ENCODE data around the gene CPAMD8. TPM values are rescaled to one million over a fixed set of nuclear protein-coding genes. Genes with fewer than 3 reads are reported as not detected.

Gene CPAMD8
- total and polyA plus RNA-seq, 10 of the 15 experiments (the other 5 are each of a cell fraction or from before 2014, with no cell fraction given): 0.12 to 0.97 (median 0.25) TPM; not detected in 3

- Histone ChIP-seq H4K20me1 (ENCODE audit: control insufficient read depth, insufficient read depth) (no peaks in the 10 kb centered on the region), H3K9me3 (replicated peaks; ENCODE audit: control insufficient read depth, insufficient read depth, low read length) (no peaks in the 10 kb centered on the region; the same call in 2 of the 3 replicates), H3K4me1 (ENCODE audit: control insufficient read depth, insufficient read depth, low read length) (no peaks in the 10 kb centered on the region), H3K27ac (ENCODE audit: control insufficient read depth, insufficient read depth) (no peak overlapping the region), H3K36me3 (ENCODE audit: control insufficient read depth in 2 of 2, insufficient read depth in 2 of 2, low read length in 1 of 2) (no peaks in the 10 kb centered on the region), H3K27me3 (replicated peaks in 1 of 2; ENCODE audit: control insufficient read depth in 2 of 2, insufficient read depth in 2 of 2, low read length in 1 of 2) (no peaks in the 10 kb centered on the region), H3K79me2 (ENCODE audit: control insufficient read depth, insufficient read depth, low read length) (no peaks in the 10 kb centered on the region), H2AFZ (ENCODE audit: control insufficient read depth, low read depth, low read length) (no peak overlapping the region), H3K9ac (ENCODE audit: control insufficient read depth, insufficient read depth, low read length) (no peak overlapping the region), H3K4me2 (ENCODE audit: control insufficient read depth, insufficient read depth) (no peak overlapping the region), H3K4me3 (no peak overlapping the region)
- FAIRE-seq (no peak), ATAC-seq (no peak), DNase-seq (ENCODE audit: low read depth, low spot score) (no peak)
- RAD21 ChIA-PET (ENCODE audit: unreplicated experiment): no interaction called here
- in situ Hi-C loops (cut with MboI): no loop called here
- POLR2A ChIA-PET: no interaction called here
- TF ChIP-seq KAT2A (conservative IDR thresholded peaks at IDR 0.05; ENCODE audit: control insufficient read depth, low read depth, low read length) (no peak), ESRRA (IDR thresholded peaks at IDR 0.05; ENCODE audit: low read length) (no peak), ZNF217 (IDR thresholded peaks at IDR 0.05) (no peak), NFXL1 (IDR thresholded peaks at IDR 0.05; ENCODE audit: borderline replicate concordance) (no peak), EP300 (IDR thresholded peaks at IDR 0.05; ENCODE audit: borderline replicate concordance in 1 of 2, control insufficient read depth in 1 of 2, low read depth in 2 of 2, low read length in 2 of 2) (no peak), CEBPB (IDR thresholded peaks at IDR 0.05; ENCODE audit: borderline replicate concordance in 1 of 2, low read depth in 2 of 2, low read length in 2 of 2) (no peak), RBBP5 (conservative IDR thresholded peaks at IDR 0.05) (no peak), POLR2AphosphoS2 (IDR thresholded peaks at IDR 0.05; ENCODE audit: low read depth, low read length) (no peak), BACH1 (IDR thresholded peaks at IDR 0.05; ENCODE audit: borderline replicate concordance) (no peak), MXI1 (IDR thresholded peaks at IDR 0.05; ENCODE audit: low read depth, low read length) (no peak), E2F4 (IDR thresholded peaks at IDR 0.05; ENCODE audit: low read depth, low read length) (no peak), MYC (IDR thresholded peaks at IDR 0.05; ENCODE audit: insufficient read depth, insufficient read length, insufficient replicate concordance, low read length, severe bottlenecking) (no peak)
- SMC1A ChIA-PET (ENCODE audit: uncharacterized antibody, unreplicated experiment): no interaction called here
- 44% methylated on average over 21 of the region's 21 CpGs for WGBS (ENCODE audit: insufficient coverage, insufficient replicate concordance, low lambda C conversion rate, missing lambda C conversion rate)
- no TSS peak for BruUV-seq (replicated peaks)
- CTCF ChIA-PET: no interaction called here
- intact Hi-C loops (cut with micrococcal nuclease; ENCODE audit: unreplicated experiment): no loop called here
Observed at GRCh38 chr19:16921766-16922591, 104.6 kb downstream of the CPAMD8 start.

Measured in GM12878 (cell line).